ENCODE results near the gene ALX3.

GRCh38 chr1:110091381-110091780 lies 20.9 kb upstream of the ALX3 start:
- TF ChIP-seq CTCF (IDR thresholded peaks at IDR 0.05; ENCODE audit: insufficient read depth, low read depth, low read length) = no peak
- TF ChIP-seq EZH2 (IDR thresholded peaks at IDR 0.05; ENCODE audit: insufficient read depth, low read length) = no peak

Data from astrocyte (in vitro differentiated cells and primary cell).